HG02840 (cell line): ENCODE results near the gene MYO15B.

ENCODE experiments used
- ATAC-seq: cut with Tn5 transposase; IDR thresholded peaks from one replicate; pipeline ENCODE4 v1.9.1; 2021; ENCODE audit warnings: mild to moderate bottlenecking, moderate library complexity, moderate number of reproducible peaks; ENCODE audit not compliant: unreplicated experiment, low FRiP score

Gene MYO15B

DNA sequence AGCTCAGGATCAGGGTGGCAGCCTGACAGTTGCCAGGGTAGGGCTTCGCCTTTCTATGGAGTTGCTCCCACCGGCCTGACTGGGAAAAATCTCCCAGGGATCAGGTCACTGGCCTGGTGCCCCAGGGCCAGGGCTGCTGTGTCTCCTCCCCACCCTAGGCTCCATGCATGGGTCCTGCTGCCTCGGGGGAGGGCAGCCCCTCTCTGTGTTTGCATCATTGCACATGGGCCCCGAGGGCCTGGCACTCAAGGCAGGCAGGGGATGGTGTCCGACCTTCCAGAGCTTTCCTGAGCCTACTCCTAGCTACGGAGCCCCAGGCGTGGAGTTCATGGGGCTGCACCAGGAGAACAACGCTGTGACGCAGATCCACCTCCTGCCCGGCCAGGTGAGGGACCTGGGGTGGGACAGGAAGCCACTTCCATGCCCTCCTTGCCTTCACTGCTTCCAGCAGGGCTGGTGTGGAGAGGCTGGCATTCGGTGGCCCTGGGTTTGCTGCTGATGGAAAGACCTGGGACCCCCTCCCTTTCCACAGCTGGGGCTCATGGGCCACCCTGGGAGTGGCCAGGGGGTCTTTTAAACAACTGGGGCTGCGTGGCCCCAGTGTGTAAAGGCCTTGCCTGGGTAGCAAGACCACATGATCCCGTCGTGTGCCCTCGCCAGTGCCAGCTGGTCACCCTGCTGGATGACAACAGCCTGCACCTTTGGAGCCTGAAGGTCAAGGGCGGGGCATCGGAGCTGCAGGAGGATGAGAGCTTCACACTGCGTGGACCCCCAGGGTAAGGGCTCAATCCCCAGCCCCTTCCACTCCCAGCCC, 29.5 kb upstream of the MYO15B start:
- no peak for ATAC-seq

- ATAC-seq: no peak
These were observed 28.7 kb upstream of the MYO15B start for GRCh38 chr17:75558666-75559530.

DNA sequence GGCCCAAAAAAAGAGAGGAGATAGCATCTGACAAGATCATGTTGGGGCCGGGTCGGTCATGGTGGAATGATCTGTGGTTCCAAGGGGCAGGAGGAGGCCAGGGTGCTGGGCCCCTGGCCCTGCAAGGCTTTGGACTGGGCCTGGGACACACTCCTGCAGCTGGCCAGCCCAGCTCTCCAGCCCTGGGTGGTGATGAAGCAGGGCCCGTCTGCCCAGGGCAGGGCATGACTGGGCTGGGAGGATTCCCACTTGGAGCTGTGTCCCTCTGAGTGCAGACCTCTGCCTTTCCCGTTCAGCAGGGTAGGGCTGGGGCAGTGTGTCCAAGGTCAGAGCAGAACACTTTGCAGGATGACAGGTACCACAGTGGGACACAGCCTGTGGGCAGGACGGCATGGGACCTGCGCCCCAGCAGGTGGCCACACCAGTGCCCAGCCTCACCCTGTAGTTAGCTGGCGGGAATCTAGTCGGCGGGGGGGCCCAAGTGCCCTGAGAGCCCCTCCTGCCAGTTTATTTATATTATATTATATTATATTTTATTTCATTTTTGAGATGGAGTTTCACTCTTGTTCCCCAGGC, 27.6 kb upstream of the MYO15B start:
- ATAC-seq: no peak

DNA sequence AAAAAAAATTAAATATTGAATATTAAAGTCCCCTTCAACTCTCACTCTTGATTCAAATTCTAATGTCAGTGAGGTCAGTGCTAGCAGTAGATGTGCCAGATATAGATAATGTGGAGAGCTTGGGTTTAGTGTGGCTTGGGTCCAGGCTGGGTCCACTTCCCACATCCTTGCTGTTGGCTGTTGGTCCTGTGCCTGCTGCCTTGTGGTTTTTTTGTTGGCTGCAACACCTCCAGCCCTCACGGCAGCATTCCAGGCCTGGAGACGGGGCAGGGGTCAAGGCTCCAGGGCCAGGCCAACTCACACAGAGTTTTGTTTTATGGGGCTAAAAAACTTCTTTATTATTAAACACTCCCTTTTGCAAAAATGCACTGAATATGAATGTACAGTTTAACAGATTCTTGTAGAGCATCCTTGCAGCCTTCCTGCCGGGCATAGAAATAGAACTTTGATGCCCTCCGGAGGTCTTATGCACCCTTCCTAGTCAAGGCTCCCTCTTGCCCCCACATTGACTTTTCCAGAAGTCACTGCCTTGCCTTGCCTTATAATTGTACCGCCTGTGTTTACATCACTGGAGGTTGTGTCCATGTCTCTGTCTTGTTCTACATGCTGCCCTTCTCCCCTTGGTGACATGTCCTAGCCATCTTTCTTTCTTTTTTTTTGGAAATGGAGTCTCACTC, 25.5 kb upstream of the MYO15B start:
- no peak for ATAC-seq

DNA sequence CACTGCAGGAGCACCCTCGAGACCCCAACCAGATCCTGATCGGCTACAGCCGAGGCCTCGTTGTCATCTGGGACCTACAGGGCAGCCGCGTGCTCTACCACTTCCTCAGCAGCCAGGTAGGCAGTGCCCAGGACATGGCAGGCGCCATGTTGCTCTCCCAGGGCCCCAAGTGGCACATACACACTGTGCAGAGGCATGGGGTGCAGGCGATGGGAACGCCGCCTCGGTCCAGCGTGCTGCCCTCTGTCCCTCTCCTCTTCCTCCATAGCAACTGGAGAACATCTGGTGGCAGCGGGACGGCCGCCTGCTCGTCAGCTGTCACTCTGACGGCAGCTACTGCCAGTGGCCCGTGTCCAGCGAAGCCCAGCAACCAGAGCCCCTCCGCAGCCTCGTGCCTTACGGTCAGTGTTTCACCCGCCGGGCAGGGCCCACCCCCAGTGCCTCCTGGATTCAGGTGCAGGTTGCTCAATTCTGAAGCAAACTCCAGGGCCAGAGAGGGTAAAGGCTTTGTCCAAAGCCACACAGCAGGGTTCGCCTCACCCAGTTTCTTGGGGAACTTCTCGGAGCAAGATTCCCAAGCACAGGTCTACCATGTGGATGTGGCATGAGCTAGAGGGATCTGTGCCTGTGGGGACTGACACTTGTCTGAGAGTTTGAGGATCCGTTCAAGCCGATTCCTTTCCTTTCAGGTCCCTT, 24.4 kb upstream of the MYO15B start:
- no peak for ATAC-seq

GRCh38 chr17:75564195-75564594, 23.4 kb upstream of the MYO15B start:
- ATAC-seq: no peak

- ATAC-seq: no peak
These were observed 22.5 kb upstream of the MYO15B start for GRCh38 chr17:75565066-75565465.

DNA sequence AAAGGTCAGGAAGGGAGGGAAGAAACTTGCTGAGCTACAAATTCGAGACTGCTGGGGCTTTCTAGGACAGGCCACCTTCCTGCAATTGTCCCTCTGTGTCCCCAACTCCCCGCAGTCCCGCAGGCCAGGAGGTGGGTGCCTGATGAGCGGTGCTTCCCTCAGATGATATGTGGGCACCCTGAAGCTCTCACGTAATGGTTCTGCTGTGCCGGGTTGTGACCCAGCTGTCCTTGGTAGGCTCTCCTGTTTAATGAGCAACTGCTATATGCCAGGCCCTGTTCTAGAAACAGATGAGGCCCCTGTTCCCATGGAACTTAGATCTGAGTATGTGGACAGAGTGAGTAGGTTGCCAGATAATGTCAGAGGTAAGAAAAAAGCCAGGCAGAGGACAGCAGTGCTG, 22.0 kb upstream of the MYO15B start:
- no peak for ATAC-seq

DNA sequence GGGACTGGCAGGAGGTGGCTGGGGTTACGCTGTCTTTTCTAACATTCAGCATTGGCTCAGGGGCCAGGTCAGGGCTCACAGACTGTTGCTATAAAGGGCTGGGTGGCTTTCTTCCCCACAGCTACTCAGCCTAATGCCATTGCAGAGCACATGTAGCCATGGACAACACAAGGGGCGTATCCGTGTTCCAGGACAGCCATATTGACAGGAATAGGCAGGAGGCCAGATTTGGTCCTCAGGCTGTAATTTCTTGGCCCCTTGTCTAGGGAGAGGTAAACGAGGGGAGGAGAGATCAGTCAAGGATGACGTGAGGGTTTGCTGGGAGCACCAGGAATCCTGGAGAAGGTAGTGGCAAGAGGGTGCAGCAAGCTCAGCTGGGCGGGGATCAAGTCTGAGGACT, 21.2 kb upstream of the MYO15B start:
- no peak for ATAC-seq

DNA sequence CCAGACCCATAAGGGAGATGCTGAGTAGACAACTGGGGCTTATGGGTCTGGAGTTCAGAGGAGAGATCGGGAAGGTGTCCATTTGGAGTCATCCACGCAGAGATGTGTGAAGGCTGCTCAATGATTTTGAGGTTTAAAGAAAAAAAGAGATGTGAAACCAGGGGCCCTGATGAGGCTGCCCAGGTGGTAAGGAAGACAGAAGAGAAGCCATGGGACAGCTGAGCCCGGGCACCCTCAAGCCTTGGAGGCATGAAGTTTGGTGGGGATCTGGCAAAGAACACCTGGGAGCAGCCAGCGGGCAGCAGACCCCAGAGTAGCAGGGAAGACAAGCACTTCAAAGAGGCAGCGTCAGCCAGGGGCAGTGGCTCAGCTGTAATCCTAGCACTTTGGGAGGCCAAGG, 20.8 kb upstream of the MYO15B start:
- ATAC-seq: no peak

GRCh38 chr17:75568412-75569255, 19.0 kb upstream of the MYO15B start:
- no peak for ATAC-seq

GRCh38 chr17:75570034-75570676, 17.4 kb upstream of the MYO15B start:
- no peak for ATAC-seq

- ATAC-seq: no peak
These were observed 16.8 kb upstream of the MYO15B start for GRCh38 chr17:75570772-75571171.

DNA sequence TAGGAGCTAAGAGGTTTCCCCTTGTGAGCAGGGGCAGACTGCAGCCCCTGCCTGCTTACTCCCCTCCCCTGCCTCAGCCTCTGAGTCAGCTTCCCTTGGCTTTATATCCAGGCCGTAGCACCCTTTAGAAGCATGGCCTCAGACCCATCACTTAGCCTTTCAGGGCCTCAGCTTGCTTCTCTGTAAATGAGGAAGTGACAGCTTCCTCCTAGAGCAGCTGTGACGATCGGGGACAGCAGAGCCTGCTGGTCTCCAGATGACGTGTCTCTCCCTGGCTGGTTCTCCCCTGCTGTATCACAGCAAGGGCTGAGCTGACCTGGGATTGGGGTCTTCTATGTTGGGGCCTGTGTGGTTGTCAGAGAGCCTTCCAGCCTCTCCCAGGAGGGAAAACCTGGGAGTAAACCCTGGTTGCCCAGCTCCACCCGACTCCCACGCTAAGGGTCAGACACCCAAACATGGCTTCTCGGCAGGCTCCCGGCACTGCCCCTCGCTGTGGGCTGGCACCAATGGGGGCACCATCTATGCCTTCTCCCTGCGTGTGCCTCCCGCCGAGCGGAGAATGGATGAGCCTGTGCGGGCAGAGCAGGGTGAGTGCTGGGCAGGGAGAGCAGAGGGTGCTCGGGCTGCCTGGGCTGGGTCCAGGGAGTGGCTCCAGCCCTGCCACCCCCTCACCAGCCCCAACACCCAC, 16.3 kb upstream of the MYO15B start:
- no peak for ATAC-seq

DNA sequence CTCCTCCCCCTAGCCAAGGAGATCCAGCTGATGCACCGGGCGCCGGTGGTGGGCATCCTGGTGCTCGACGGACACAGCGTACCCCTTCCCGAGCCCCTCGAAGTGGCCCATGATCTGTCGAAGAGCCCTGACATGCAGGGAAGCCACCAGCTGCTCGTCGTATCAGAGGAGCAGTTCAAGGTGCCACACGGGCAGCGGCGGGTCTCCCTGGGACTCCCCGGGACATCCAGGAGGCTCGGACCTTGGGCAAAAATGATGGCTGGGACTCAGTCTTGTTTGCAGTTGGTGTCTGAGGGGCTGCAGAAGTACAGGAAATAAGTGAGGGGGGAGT, 15.8 kb upstream of the MYO15B start:
- ATAC-seq: no peak

DNA sequence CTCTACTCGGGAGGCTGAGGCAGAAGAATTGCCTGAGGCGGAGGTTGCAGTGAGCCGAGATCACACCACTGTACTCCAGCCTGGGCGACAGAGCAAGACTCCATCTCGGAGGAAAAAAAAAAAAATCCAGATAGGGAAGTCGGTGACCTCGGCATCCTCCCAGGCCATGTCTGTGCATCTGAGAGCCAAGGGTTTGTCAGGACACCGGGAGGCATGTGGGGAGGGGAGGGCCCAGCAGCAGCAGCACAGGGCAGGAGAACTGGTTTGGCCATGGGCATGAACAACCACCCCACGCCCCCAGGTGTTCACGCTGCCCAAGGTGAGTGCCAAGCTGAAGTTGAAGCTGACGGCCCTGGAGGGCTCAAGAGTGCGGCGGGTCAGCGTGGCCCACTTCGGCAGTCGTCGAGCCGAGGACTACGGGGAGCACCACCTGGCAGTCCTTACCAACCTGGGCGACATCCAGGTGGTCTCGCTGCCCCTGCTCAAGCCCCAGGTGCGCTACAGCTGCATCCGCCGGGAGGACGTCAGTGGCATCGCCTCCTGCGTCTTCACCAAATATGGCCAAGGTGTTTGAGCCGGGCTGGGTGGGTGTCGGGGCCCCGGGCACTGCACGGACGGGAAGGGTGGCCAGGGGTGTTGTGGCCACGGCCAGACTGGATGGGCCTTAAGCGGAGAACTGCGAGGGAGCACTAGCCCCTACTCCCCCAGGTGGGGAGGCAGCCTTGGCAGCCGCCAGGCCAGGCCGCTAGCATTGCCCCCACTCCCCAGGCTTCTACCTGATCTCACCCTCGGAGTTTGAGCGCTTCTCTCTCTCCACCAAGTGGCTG, 14.7 kb upstream of the MYO15B start:
- ATAC-seq: no peak

DNA sequence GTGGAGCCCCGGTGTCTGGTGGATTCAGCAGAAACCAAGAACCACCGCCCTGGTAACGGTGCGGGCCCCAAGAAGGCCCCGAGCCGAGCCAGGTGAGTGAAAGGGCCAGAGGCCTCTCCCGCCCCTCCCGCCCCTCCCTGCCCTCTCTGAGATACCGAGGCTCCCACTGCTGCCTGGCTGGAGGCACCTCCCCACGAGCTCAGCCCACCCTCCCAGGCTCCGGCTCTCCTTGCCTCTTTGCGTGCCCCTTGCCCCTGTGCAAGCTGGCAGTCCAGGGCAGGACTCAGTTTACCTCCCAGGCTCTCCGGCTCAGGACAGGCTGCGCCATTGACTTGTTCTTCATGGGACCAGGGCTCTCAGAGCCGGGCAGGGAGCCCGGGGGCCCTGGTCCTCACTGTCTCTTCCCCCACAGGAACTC, 14.1 kb upstream of the MYO15B start:
- no peak for ATAC-seq

DNA sequence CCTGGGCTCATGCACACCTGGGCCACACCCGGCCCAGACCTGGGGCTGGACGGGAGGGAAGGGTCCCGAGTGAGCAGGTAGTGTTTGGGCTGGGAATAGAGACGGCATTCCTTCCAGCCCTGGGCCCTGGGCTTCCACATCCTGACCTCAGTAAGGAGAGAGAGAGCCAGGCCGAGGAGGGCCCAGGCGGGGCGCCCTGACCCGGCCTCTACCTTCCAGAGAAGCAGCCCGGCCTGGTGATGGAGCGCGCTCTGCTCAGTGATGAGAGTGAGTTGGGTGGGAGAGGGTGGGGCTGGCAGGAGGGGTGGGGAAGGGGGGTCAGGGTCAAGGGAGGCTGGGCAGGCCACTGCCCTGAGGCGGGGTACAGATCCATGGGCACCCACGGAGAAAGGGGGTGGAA, 13.6 kb upstream of the MYO15B start:
- no peak for ATAC-seq
